HG03571 (cell line): ENCODE measurements around the gene KRTAP4-6.
"Not testable (repeated sequence)": the region's sequence is repeated elsewhere in the genome, so short reads cannot be mapped to it uniquely, and the experiment has no call there.

Source experiments
- ATAC-seq: cut with Tn5 transposase; IDR thresholded peaks from one replicate; pipeline ENCODE4 v1.9.1; 2021; ENCODE audit not compliant: unreplicated experiment

Gene KRTAP4-6

DNA sequence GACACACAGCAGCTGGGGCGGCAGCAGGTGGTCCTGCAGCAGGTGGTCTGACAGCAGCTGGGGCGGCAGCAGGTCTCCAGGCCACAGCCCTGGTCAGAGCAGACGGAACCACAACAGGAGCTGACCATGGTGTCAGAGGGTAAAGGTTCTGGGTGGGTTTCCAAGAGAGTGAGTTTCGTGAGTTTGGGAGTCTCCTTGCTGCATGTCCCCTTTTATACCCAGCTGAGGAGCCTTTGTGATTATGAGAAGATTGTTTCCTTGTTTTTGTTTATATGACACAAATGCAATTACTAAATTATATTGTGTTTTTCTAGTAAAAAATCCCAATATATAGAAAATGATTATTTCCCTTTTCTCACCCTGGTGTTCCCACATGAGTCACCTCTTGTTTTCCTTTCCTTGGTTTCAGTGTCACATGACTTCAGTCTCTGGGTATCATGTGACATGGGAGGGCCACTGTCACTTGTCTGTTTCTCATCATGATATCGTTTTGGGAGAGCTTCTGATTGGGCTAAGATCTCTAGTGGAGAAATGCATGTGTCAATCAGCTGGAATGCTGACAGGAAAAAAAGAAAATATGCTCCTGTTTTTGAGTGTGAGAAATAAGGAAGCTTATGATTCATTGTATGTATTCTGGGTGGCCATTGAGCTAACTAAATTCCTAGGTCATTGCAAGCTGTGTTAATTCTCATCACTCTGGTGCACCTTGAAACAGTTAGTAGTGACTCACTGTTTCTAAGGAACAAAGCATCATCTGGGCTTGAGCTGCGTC is at the start of gene KRTAP4-6:
Gene KRTAP4-6, minus strand, starts transcription at position 185 of the 772 bp plus-strand sequence. Its CDS starts 57 bp downstream, at position 128.
- no peak for ATAC-seq

DNA sequence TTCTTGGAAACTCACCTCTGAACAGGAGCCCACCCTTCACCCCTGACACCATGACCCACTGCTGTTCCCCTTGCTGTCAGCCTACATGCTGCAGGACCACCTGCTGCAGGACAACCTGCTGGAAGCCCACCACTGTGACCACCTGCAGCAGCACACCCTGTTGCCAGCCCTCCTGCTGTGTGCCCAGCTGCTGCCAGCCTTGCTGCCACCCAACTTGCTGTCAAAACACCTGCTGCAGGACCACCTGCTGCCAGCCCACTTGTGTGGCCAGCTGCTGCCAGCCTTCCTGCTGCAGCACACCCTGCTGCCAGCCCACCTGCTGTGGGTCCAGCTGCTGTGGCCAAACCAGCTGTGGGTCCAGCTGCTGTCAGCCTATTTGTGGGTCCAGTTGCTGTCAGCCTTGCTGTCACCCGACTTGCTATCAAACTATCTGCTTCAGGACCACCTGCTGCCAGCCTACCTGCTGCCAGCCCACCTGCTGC is 49.5 kb upstream of the KRTAP4-6 start, which contains the start of gene KRTAP9-1:
Gene KRTAP9-1, plus strand, starts transcription at position 51 of the 482 bp plus-strand sequence. Its CDS starts 0 bp downstream, at position 51.
- not testable (repeated sequence) for ATAC-seq

DNA sequence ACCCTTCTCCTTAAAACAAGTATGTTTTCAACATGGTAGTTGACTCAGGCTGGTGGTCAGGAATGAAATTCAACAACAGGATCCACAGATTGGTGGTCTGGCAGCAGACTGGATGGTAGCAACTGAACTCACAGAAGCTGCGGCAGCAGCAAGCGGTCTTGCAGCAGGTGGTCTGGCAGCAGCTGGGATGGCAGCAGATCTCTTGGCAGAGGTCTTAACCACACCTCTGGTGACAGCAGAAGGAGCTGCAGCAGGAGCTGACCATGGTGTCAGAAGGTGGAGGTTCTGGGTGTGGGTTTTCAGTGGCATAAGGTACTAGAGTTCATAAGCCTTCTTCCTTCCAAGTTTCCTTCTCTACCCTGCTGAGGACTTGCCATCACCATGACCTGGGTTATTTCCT is 46.5 kb upstream of the KRTAP4-6 start:
- no peak for ATAC-seq

DNA sequence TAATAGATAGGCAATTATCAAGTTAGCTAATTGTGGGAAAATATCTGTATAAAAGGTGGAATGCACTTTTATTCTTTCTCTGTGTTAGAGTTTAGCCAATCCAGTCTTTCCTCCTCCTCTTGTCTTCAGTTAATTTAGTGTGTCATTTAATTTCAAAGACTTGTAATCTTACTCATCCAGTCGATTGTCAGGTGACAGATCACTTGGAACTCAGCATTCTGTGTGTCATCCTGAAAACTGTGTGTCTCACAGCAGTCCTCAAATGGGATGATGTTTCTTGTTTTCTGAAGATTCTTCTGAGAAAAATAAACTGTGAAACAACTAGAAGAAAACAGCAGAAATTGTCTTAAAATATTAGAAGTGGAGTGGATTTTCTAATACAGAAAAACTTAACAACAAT is 44.7 kb upstream of the KRTAP4-6 start:
- no peak for ATAC-seq

DNA sequence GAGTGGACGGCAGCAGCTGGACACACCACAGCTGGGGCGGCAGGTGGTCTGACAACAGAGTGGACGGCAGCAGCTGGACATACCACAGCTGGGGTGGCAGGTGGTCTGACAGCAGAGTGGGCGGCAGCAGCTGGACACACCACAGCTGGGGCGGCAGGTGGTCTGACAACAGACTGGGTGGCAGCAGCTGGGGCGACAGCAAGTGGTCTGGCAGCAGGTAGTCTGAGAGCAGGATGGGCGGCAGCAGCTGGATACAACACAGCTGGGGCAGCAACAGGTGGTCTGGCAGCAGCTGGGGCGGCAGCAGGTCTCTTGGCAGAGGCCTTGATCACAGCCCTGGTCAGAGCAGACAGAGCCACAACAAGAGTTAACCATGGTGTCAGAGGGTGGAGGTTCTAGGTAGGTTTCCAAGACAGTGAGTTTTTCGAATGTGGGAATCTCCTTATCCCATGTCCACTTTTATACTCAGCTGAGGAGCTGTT is 44.2 kb upstream of the KRTAP4-6 start, which contains the start of gene KRTAP4-1:
Gene KRTAP4-1, minus strand, starts transcription at position 432 of the 482 bp plus-strand sequence. Its CDS starts 57 bp downstream, at position 375.
- ATAC-seq = no peak

DNA sequence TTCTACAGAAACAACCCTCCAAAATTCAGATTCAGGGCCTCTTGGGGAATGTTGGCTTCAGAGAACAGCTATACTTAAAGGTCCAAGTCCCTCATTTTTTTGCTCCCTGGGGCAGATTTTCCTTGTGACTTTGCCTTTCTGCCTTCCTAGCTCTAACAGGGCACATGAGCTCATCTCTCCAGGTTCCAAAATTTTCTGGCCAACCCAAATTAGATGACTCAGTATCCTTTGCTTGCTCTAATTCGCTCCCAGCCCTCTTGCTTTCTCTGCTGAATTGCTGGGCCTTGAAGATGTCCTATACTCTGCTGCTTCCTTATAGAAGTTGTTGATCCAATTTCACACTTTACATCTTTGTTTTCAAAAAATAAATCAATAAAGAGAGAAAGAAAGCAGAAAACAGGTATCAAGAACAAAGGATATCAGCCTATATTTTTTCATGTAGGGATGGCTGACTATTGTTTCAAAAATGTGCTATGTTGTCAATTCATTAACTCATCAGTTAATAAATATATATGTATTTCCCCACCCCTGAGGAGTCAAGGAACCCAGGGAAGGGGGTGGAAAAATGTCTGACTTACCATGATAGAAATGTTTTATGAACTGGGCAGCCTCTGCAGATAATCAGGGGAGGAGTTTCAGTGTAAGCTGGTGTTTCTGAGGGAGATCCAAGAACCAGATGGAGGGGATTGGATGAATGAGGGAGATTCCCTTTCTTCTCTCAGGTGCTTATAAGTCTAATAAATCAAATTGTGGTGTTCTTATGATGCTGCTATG is 38.7 kb upstream of the KRTAP4-6 start:
- ATAC-seq = no peak

DNA sequence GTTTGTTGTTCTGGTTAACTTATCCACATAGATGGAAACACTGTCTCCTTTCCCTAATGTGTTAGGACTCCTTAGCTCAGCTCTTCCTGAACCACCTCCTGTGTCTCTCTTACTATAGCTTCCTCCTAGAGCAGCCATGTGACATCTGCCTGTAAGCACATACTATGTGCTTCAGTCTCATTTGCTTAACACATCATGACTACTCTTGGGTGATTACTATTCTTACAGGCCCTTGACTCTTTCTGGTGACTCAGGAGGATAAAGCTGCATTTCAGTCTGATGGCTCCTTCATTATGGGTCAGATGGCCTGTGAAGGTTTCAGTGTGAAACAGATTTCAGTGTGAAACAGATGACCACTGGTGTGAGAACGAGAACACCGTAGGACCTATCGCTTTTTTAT is 38.0 kb upstream of the KRTAP4-6 start:
- ATAC-seq = no peak

DNA sequence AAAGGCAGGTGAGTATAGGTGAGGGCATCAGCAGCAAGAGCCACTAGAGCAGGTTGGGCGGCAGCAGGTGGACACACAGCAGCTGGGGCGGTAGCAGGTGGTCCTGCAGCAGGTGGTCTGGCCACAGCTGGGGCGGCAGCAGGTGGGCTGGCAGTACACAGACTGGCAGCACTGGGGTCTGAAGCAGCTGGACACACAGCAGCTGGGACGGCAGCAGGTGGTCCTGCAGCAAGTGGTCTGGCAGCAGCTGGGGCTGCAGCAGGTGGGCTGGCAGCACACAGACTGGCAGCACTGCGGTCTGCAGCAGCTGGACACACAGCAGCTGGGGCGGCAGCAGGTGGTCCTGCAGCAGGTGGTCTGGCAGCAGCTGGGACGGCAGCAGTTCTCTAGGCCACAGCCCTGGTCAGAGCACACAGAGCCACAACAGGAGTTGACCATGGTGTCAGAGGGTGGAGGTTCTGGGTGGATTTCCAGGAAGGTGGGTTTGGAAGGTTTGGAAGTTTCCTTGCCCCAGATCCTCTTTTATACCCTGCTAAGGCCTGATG is 37.5 kb upstream of the KRTAP4-6 start, which contains the start of gene KRTAP4-2:
Gene KRTAP4-2, minus strand, starts transcription at position 495 of the 545 bp plus-strand sequence. Its CDS starts 57 bp downstream, at position 438.
- no peak for ATAC-seq

DNA sequence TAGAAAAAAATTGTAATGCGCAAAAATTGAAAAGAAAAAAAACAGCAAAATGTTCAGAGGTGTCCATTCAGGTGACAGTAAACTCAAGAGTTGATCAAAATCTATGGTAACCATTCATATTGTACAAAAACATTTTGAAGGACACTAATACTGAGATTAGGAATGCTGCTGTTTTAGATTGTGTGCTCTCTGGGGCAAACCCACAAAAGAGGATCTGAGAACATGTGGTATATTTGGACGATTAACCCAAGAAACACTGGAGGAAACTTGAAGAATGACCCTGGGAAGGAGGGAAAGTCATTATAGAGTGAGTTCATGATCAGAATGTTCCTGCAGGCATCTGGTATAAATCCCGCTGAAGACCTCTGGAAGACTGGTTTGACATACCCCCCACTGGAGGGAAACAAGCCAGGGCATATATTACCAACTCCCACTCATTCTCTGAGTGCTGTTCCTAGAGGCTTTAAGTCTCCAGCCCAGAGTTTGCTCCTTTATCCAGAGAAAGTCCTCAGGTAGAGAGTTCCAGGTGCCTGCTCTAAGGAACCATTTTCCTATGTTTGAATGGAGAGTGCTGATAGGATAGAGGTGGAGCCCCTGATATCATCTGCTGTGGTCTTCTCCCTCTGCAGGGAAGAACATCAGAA is 36.5 kb upstream of the KRTAP4-6 start:
- ATAC-seq = no peak

DNA sequence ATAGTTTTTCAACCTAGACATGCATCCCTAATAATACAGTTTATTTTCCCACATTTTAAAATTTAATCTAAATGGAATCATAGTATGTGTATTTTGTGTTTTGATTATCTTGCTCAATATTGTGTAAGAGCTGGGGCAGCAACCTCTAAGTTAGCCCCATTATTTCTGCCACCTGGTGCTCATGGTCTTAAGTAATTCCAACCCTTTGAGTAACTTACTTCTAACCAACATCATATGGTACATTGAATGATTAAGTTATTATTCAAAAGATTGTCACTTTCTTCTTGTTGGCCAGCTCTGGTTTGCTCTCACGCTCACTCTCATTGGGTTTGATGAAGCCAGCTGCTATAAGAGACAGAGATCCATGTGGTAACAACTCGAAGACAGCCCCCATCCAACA is 31.5 kb upstream of the KRTAP4-6 start:
- ATAC-seq = no peak

DNA sequence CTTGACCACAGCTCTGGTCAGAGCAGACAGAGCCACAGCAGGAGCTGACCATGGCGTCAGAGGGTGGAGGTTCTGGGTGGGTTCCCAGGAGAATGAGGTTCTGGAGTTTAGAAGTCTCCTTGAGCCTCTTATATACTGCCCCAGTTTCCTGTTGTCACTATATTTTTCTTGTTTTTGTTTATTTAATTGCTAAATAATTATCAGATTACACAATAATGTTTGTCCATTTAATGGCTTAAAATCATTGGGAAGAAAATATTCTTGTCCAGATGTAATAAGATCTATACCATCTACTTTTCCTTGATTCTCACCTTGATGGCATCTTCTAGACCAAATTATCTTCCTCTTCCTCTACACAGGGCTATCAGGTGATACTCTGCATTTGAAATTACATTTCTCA is 27.8 kb upstream of the KRTAP4-6 start, which contains the start of gene KRTAP4-3:
Gene KRTAP4-3, minus strand, starts transcription at position 101 of the 400 bp plus-strand sequence. Its CDS starts 49 bp downstream, at position 52.
- no peak for ATAC-seq

DNA sequence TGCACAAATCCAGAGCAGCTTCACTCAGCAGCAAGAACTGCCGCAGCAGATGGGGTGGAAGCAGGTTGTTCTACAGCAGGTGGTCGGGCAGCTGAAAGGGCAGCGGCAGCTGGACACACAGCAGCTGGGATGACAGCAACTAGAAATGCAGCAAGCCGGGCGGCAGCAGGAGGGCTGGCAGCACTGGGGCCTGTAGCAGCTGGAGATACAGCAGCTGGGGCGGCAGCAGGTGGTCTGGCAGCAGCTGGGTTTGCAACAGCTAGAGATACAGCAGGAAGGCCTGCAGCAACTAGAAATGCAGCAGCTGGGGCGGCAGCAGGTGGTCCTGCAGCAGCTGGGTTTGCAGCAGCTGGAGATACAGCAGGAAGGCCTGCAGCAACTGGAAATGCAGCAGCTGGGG is 27.2 kb upstream of the KRTAP4-6 start:
- ATAC-seq = no peak

DNA sequence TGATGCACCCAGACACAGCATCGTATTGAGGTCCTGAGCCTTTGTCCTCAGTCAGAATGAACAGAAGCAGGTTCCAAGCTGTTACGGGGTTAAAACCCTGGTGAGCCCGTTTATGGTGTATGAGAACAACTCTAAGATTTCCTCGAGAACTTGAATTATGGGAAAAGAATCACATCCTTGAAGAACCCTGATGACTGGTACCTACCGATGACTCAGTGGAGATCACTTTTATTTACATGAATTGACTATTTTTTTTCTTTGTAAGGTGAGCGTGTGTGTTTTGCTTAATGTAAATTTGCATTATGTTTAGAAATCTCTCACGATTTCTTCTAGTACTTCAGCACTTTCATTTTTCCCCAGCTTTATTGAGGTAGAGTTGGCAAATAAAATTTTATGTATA is 23.5 kb upstream of the KRTAP4-6 start:
- no peak for ATAC-seq

DNA sequence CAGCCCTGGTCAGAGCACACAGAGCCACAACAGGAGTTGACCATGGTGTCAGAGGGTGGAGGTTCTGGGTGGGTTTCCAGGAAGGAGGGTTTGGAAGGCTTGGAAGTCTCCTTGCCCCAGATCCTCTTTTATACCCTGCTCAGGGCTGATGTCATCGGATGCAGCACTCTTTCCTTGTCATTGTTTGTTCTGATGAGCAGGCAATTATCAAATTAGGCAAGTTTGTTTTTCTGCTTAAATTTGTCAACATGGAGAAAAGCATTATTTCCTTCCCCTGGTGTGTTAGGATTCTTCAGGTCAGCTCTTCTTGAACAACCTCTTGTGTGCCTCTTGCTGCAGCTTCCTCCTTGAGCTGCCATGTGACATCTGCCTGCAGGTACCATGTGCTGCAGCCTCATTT is 20.3 kb upstream of the KRTAP4-6 start, which contains the start of gene KRTAP4-4:
Gene KRTAP4-4, minus strand, starts transcription at position 101 of the 400 bp plus-strand sequence. Its CDS starts 57 bp downstream, at position 44.
- no peak for ATAC-seq

DNA sequence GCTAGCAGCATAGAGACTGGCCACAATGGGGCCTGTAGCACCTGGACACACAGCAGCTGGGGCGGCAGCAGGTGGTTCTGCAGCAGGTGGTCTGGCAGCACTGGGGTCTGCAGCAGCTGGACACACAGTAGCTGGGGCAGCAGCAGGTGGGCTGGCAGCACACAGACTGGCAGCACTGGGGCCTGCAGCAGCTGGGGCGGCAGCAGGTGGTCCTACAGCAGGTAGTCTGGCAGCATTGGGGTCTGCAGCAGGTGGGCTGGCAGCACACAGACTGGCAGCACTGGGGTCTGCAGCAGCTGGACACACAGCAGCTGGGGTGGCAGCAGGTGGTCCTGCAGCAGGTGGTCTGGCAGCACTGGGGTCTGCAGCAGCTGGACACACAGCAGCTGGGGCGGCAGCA is 19.8 kb upstream of the KRTAP4-6 start:
- ATAC-seq = not testable (repeated sequence)

DNA sequence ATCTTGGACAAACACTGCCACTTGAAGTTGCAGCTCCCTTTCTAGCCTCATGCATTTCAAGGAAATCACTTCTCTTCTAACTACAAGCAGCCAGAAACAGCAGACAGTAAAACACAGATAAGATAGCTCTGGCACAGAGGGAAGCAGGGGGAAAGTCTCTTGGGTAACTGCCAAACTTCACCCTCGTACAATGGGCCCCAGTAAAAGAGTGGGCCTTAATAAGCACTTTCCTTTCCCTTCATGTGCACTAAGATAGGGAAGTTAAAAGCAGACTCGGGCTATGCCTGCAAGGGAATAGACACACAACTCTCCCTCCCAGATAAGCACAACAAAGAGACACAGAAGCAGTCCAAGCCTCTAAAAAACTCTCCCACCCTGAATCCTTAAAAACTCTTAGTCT is 13.5 kb upstream of the KRTAP4-6 start:
- no peak for ATAC-seq

DNA sequence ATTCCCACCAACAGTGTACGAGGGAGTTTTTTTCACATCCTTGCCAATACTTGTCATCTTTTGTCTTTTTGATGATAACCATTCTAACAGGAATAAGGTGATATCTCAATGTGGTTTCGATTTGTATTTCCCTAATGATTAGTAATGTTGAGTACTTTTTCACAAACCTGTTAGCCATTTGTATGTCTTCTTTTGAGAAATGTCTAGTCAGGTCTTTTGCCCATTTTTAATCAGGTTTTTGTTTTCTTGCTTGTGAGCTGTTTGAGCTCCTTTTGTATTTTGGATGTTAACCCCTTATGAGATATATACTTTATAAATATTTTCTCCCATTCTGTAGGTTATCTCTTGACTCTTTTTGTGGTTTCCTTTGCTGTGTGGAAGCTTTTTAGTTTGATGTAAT is 11.2 kb upstream of the KRTAP4-6 start:
- ATAC-seq = no peak

DNA sequence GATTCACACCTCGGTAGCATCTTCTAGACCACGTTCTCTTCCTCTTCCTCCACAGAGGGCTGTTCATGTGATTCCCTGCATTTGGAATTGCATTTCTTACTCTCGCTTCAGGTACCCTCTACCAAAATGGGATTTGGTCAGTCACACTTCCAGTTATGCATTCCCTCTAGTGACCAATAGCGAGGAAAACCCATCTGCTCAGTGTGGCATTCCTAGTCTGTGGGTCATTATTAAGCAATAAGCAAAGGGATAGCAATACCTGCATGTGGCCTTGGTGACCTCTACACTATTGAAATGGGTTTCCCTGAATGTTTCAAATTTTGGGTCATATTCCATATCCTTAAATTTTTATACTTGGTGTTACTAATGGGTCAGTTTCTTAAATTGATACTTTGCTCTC is 9.7 kb upstream of the KRTAP4-6 start:
- ATAC-seq = no peak

DNA sequence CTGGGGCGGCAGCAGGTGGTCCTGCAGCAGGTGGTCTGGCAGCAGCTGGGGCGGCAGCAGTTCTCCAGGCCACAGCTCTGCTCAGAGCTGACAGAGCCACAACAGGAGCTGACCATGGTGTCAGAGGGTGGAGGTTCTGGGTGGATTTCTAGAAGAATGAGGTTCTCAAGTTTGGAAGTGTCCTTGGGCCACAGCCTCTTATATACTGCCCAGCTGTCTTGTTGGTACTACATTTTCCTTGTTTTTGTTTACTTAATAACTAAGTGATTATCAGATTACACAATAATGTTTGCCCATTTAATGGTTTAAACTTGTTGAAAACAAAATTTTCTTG is 9.3 kb upstream of the KRTAP4-6 start, which contains the start of gene KRTAP4-5:
Gene KRTAP4-5, minus strand, starts transcription at position 174 of the 334 bp plus-strand sequence. Its CDS starts 58 bp downstream, at position 116.
- no peak for ATAC-seq

DNA sequence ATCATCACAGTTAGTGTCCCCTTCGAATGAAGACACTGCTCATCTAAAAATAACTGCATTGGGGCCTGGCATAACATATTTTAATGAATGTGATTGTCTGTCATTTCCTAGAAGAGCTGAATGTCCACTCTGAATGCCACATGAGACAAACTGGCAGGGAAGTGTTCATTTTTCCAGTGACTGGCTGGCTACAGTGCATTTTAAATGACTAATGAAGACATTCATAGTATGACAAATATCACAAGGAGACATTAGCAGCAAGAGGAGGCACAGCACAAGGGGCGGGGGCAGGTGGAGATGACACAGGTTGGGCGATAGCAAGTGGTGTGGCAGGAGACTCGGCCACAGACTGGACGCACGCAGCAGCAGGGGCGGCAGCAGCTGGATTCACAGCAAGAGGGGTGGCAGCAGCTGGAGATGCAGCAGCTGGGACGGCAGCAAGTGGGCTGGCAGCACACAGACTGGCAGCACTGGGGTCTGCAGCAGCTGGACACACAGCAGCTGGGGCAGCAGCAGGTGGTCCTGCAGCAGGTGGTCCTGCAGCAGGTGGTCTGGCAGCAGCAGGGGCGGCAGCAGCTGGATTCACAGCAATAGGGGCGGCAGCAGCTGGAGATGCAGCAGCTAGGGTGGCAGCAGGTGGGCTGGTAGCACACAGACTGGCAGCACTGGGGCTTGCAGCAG is 8.8 kb upstream of the KRTAP4-6 start:
- not testable (repeated sequence) for ATAC-seq
